Measurements from ENCODE around the gene NGFR.

Gene NGFR

GRCh38 chr17:49473900-49474751 lies 21.0 kb upstream of the NGFR start:
- H2AFZ ChIP-seq (ENCODE audit: low read length) = no peak overlapping the region
- no peak overlapping the region for H3K27ac ChIP-seq (ENCODE audit: low read length)
- H3K36me3 ChIP-seq (replicated peaks; ENCODE audit: insufficient read depth, low read length) = no peaks in the 10 kb centered on the region
- no peak for DNase-seq
- peaks cover 93% of the 10 kb centered on the region for H3K27me3 ChIP-seq (replicated peaks; ENCODE audit: insufficient read depth, low read length)
- TF ChIP-seq CTCF (IDR thresholded peaks at IDR 0.05; ENCODE audit: low read length) (no peak), EZH2phosphoT487 (IDR thresholded peaks at IDR 0.05; ENCODE audit: low read length) (no peak), EZH2 (optimal IDR thresholded peaks at IDR 0.05; ENCODE audit: low read depth, low read length) (no peak)
- H3K9ac ChIP-seq (ENCODE audit: low read length) = no peak overlapping the region
- H3K79me2 ChIP-seq (ENCODE audit: low read length) = no peaks in the 10 kb centered on the region
- no peaks in the 10 kb centered on the region for H3K4me1 ChIP-seq (ENCODE audit: low read length)
- no peak overlapping the region for H3K4me3 ChIP-seq (ENCODE audit: low read length)
- H3F3A ChIP-seq (ENCODE audit: insufficient read depth, low read length) = no peaks in the 10 kb centered on the region
- no peaks in the 10 kb centered on the region for H4K20me1 ChIP-seq (ENCODE audit: insufficient read depth, low read length)
- no peak overlapping the region for H3K4me2 ChIP-seq (ENCODE audit: low read depth, low read length)
- no peaks in the 10 kb centered on the region for H3K9me2 ChIP-seq (replicated peaks; ENCODE audit: insufficient read depth, low read length)
- H3K9me3 ChIP-seq (replicated peaks; ENCODE audit: insufficient read depth, low read length) = no peaks in the 10 kb centered on the region

DNA sequence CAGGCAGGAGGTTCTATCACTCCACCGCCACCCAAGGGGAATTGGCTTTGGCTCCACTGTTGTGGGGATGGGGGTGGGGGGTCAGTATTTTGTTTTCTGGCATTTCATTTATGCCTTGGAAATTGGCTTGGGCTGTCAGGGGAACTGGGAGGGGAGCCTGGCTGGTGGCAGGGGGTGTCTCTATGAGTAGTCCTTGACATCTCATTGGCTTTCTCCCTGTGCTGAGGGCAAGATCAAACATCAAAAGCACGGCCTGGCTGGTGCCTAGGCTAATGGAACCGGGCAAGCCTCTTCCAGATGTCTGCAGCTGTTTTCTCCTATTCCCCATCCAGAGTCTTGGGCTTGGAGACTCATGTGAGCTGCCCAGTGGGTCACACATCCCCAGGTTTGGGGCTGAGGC lies 17.4 kb upstream of the NGFR start:
- Histone ChIP-seq H3K27ac (ENCODE audit: low read length) (no peak overlapping the region), H3K9ac (ENCODE audit: low read length) (no peak overlapping the region), H3K27me3 (replicated peaks; ENCODE audit: insufficient read depth, low read length) (peaks cover 91% of the 10 kb centered on the region), H2AFZ (ENCODE audit: low read length) (no peak overlapping the region), H3K9me2 (replicated peaks; ENCODE audit: insufficient read depth, low read length) (no peaks in the 10 kb centered on the region), H3F3A (ENCODE audit: insufficient read depth, low read length) (no peaks in the 10 kb centered on the region), H3K79me2 (ENCODE audit: low read length) (no peaks in the 10 kb centered on the region), H3K9me3 (replicated peaks; ENCODE audit: insufficient read depth, low read length) (no peaks in the 10 kb centered on the region), H3K4me2 (ENCODE audit: low read depth, low read length) (no peak overlapping the region), H4K20me1 (ENCODE audit: insufficient read depth, low read length) (no peaks in the 10 kb centered on the region), H3K36me3 (replicated peaks; ENCODE audit: insufficient read depth, low read length) (no peaks in the 10 kb centered on the region), H3K4me1 (ENCODE audit: low read length) (no peaks in the 10 kb centered on the region), H3K4me3 (ENCODE audit: low read length) (no peak overlapping the region)
- TF ChIP-seq EZH2 (optimal IDR thresholded peaks at IDR 0.05; ENCODE audit: low read depth, low read length) (no peak), CTCF (IDR thresholded peaks at IDR 0.05; ENCODE audit: low read length) (no peak), EZH2phosphoT487 (IDR thresholded peaks at IDR 0.05; ENCODE audit: low read length) (no peak)
- no peak for DNase-seq

GRCh38 chr17:49480836-49481615 lies 14.1 kb upstream of the NGFR start:
- Histone ChIP-seq H3K9me3 (replicated peaks; ENCODE audit: insufficient read depth, low read length) (no peaks in the 10 kb centered on the region), H3K79me2 (ENCODE audit: low read length) (no peaks in the 10 kb centered on the region), H3K9me2 (replicated peaks; ENCODE audit: insufficient read depth, low read length) (no peaks in the 10 kb centered on the region), H3F3A (ENCODE audit: insufficient read depth, low read length) (no peaks in the 10 kb centered on the region), H3K4me3 (ENCODE audit: low read length) (no peak overlapping the region), H3K27me3 (replicated peaks; ENCODE audit: insufficient read depth, low read length) (peaks cover 93% of the 10 kb centered on the region), H3K4me1 (ENCODE audit: low read length) (no peaks in the 10 kb centered on the region), H3K27ac (ENCODE audit: low read length) (no peak overlapping the region), H3K36me3 (replicated peaks; ENCODE audit: insufficient read depth, low read length) (no peaks in the 10 kb centered on the region), H3K4me2 (ENCODE audit: low read depth, low read length) (no peak overlapping the region), H2AFZ (ENCODE audit: low read length) (no peak overlapping the region), H3K9ac (ENCODE audit: low read length) (no peak overlapping the region), H4K20me1 (ENCODE audit: insufficient read depth, low read length) (no peaks in the 10 kb centered on the region)
- DNase-seq = no peak
- no peak for TF ChIP-seq CTCF (IDR thresholded peaks at IDR 0.05; ENCODE audit: low read length)
- TF ChIP-seq EZH2phosphoT487 (IDR thresholded peaks at IDR 0.05; ENCODE audit: low read length) = no peak
- TF ChIP-seq EZH2 (optimal IDR thresholded peaks at IDR 0.05; ENCODE audit: low read depth, low read length) = no peak
